Measurements from ENCODE around the gene IGF2BP2. TPM values are rescaled to one million over a fixed set of nuclear protein-coding genes. Genes with fewer than 3 reads are reported as not detected.

IGF2BP2 gene
- total and polyA plus RNA-seq, 2 of the 8 experiments (the other 6 are each of a cell fraction or from before 2014, with no cell fraction given): 7.4 to 121 TPM

DNA sequence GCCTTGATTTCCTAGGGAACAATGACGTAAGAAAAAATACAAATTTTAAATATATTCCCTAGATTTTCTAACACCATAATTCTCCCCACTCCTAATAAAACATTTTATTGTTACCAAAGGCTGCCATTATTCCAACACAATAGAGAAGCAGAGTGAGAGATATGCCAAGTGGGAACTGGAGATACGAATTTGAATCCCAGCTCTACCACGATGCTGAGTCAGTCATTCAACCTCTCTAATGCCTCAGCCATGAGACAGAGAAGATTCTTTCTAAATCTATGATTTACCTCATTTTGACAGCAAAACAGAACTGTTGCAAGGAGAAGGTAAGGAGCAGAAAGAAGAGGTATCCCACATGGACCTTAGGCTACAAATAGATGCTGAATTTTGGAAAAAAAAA lies 112.5 kb downstream of the IGF2BP2 start (continued):
- TF ChIP-seq CHD7 (IDR thresholded peaks at IDR 0.05; ENCODE audit: insufficient replicate concordance, low read length) (no peak), CTBP2 (IDR thresholded peaks at IDR 0.05; ENCODE audit: borderline replicate concordance, insufficient read depth, insufficient read length, low read length) (no peak), HDAC6 (IDR thresholded peaks at IDR 0.05; ENCODE audit: low read depth, low read length) (no peak), TAF1 (IDR thresholded peaks at IDR 0.05; ENCODE audit: low read depth, low read length) (no peak), TBP (IDR thresholded peaks at IDR 0.05; ENCODE audit: low read depth, low read length) (no peak), SUZ12 (IDR thresholded peaks at IDR 0.05; ENCODE audit: low read length) (no peak), SP1 (IDR thresholded peaks at IDR 0.05; ENCODE audit: low read depth, low read length) (no peak)

Data from H1 (cell line).